ENCODE measurements around the gene RBM23. TPM values are rescaled to one million over a fixed set of nuclear protein-coding genes. Genes with fewer than 3 reads are reported as not detected.

The RBM23 gene
- total RNA-seq, 1 experiment from 2014 or later: 78.9 TPM

- Histone ChIP-seq H2AFZ (ENCODE audit: low read length) (peak overlapping the region; percentile 94), H3K9me3 (ENCODE audit: low read length) (no peaks in the 10 kb centered on the region), H3K9me2 (replicated peaks; ENCODE audit: low read length) (no peaks in the 10 kb centered on the region), H3K4me3 (ENCODE audit: low read length) (peak overlapping the region; percentile 88), H3K9ac (ENCODE audit: low read length) (peak overlapping the region; percentile 76), H3F3A (ENCODE audit: low read length, unreplicated experiment) (peaks cover 6% of the 10 kb centered on the region), H3K36me3 (ENCODE audit: low read depth, low read length) (peaks cover 27% of the 10 kb centered on the region; the same call in 1 of the 2 replicates), H3K27me3 (ENCODE audit: low read length) (no peaks in the 10 kb centered on the region), H3K27ac (ENCODE audit: low read length) (peak overlapping the region; percentile 32), H3K4me1 (ENCODE audit: insufficient read depth, low read length) (peaks cover 18% of the 10 kb centered on the region), H3K4me2 (ENCODE audit: low read length) (peak overlapping the region; percentile 94), H3K79me2 (ENCODE audit: low read length) (peaks cover 20% of the 10 kb centered on the region), H4K20me1 (ENCODE audit: low read length) (no peaks in the 10 kb centered on the region)
- ATAC-seq: no peak; the same call in 1 of the 2 replicates
- TF ChIP-seq CTCF (conservative IDR thresholded peaks at IDR 0.05; ENCODE audit: low read depth, low read length) (no peak; the same call in 1 of the 2 replicates), EZH2 (IDR thresholded peaks at IDR 0.05; ENCODE audit: low read length, unreplicated experiment) (no peak), EZH2phosphoT487 (IDR thresholded peaks at IDR 0.05; ENCODE audit: borderline replicate concordance, low read length) (no peak)
- TSS peak; percentile 18 for BruUV-seq (replicated peaks)
- DNase-seq: no peak
- POLR2A ChIA-PET (ENCODE audit: unreplicated experiment): no interaction called here
- CTCF ChIA-PET: interaction anchor here (0.9 kb wide), 1 partner anchor 9 kb away, joined by 6 read pairs; no protein-coding TSS in a partner anchor
- intact Hi-C loops (cut with micrococcal nuclease): loop anchor here (1.0 to 5.0 kb wide), 3 partner anchors 14 to 54 kb away; partner anchors contain the start of gene PRMT5
Measured at GRCh38 chr14:22872833-22873520, 46.0 kb downstream of the RBM23 start.

GRCh38 chr14:22872033-22872832 lies 46.7 kb downstream of the RBM23 start:
- peak overlapping the region; percentile 76 for H3K9ac ChIP-seq (ENCODE audit: low read length)
- DNase-seq (peak; percentile 94), ATAC-seq (peak; percentile 51)
- H3K27ac ChIP-seq (ENCODE audit: low read length): peak overlapping the region; percentile 94
- no peaks in the 10 kb centered on the region for H4K20me1 ChIP-seq (ENCODE audit: low read length)
- peaks cover 20% of the 10 kb centered on the region for H3K79me2 ChIP-seq (ENCODE audit: low read length)
- H3K4me2 ChIP-seq (ENCODE audit: low read length): peak overlapping the region; percentile 94
- peaks cover 21% of the 10 kb centered on the region; the same call in 1 of the 2 replicates for H3K36me3 ChIP-seq (ENCODE audit: low read depth, low read length)
- H2AFZ ChIP-seq (ENCODE audit: low read length): peak overlapping the region; percentile 94
- TF ChIP-seq CTCF (conservative IDR thresholded peaks at IDR 0.05; ENCODE audit: low read depth, low read length): peak; percentile 97
- TF ChIP-seq EZH2phosphoT487 (IDR thresholded peaks at IDR 0.05; ENCODE audit: borderline replicate concordance, low read length): no peak
- ChIA-PET CTCF (no interaction called here), POLR2A (ENCODE audit: unreplicated experiment) (no interaction called here)
- no TSS peak for BruUV-seq (replicated peaks)
- no peaks in the 10 kb centered on the region for H3K27me3 ChIP-seq (ENCODE audit: low read length)
- H3K4me1 ChIP-seq (ENCODE audit: insufficient read depth, low read length): peaks cover 18% of the 10 kb centered on the region
- H3K4me3 ChIP-seq (ENCODE audit: low read length): peak overlapping the region; percentile 88
- peaks cover 6% of the 10 kb centered on the region for H3F3A ChIP-seq (ENCODE audit: low read length, unreplicated experiment)
- intact Hi-C loops (cut with micrococcal nuclease): loop anchor here (1.0 to 5.0 kb wide), 3 partner anchors 15 to 55 kb away; partner anchors contain the start of gene PRMT5
- no peaks in the 10 kb centered on the region for H3K9me2 ChIP-seq (replicated peaks; ENCODE audit: low read length)
- no peaks in the 10 kb centered on the region for H3K9me3 ChIP-seq (ENCODE audit: low read length)

Measured in PC-3 (cell line).